Uterus (tissue), 4 donors: ENCODE data around the gene AIMP1. TPM values are rescaled to one million over a fixed set of nuclear protein-coding genes. Genes with fewer than 3 reads are reported as not detected.
"Not testable (repeated sequence)": the region's sequence is repeated elsewhere in the genome, so short reads cannot be mapped to it uniquely, and the experiment has no call there.

ENCODE experiments used
- DNase-seq, 2 donors: peaks; one replicate each; pipeline ENCODE4 v3.0.0-alpha.2; 2019 to 2020
- H3K27ac ChIP-seq, 2 donors: fragments of 200-600 bp; sonication (generic); 1 replicate in 1 of 2; 2 replicates in 1 of 2; pipeline ENCODE4 v1.5.1; 2016 to 2018
- H3K27me3 ChIP-seq, 2 donors: fragments of 200-600 bp; sonication (generic); one replicate each; pipeline ENCODE4 v1.5.1; 2018 to 2019; ENCODE audit warnings: control low read depth in 1 of 2
- H3K36me3 ChIP-seq, 2 donors: fragments of 200-600 bp; sonication (generic); one replicate each; pipeline ENCODE4 v1.5.1; 2019; ENCODE audit warnings: control low read depth in 1 of 2
- H3K4me1 ChIP-seq, 2 donors: fragments of 200-600 bp; sonication (generic); one replicate each; pipeline ENCODE4 v1.5.1; 2018 to 2019; ENCODE audit warnings: control low read depth in 1 of 2
- H3K4me3 ChIP-seq, 2 donors: fragments of 200-600 bp; sonication (generic); 1 replicate in 1 of 2; 2 replicates in 1 of 2; pipeline ENCODE4 v1.5.1; 2018 to 2019; ENCODE audit warnings: mild to moderate bottlenecking in 1 of 2
- H3K9me3 ChIP-seq, 2 donors: fragments of 200-600 bp; sonication (generic); one replicate each; pipeline ENCODE4 v1.5.1; 2019; ENCODE audit warnings: control low read depth in 1 of 2
- POLR2A ChIP-seq, 2 donors: fragments of 450-650 bp; IDR thresholded peaks; one replicate each; pipeline ENCODE4 v1.6.1; 2016; ENCODE audit warnings: antibody characterized with exemption in 2 of 2, mild to moderate bottlenecking in 1 of 2, moderate library complexity in 1 of 2
- intact Hi-C: fragments of 100-400 bp; cut with DNase I; formaldehyde crosslinking; loops from one replicate; pipeline ENCODE4 v1.15.1; 2023; ENCODE audit warnings: low total_unique reads
- total RNA-seq, 4 donors: library from RNA; depleted of rRNA in 3 of 4; stranded (reverse); fragments of >200 nt in 3 of 4; gene quantifications; one replicate each; pipeline versions ENCODE4 v1.1.0 to v1.2.4, GENCODE V29; 2014 to 2023
- TF ChIP-seq, protein P1 (sequence below), 4 experiments: fragments of 200-600 bp in 2 of 4; fragments of 450-650 bp in 2 of 4; sonication (generic) in 2 of 4; IDR thresholded peaks; one replicate each; pipeline ENCODE4 v1.5.1; 2016 to 2019; ENCODE audit warnings: antibody characterized with exemption in 4 of 4, mild to moderate bottlenecking in 2 of 4, moderate library complexity in 1 of 4
- donor health status: DM: yes; HTN: yes; CAD: no.

Gene AIMP1
- total RNA-seq, 4 donors from 2014 or later = 15.1 to 42.4 (median 29.3) TPM

- intact Hi-C loops = no loop called here
- no peaks in the 10 kb centered on the region for H3K27me3 ChIP-seq
- H3K4me1 ChIP-seq = peaks cover 9 to 15% of the 10 kb centered on the region in 2 donors
- H3K27ac ChIP-seq = no peak overlapping the region
- H3K9me3 ChIP-seq = no peaks in the 10 kb centered on the region
- DNase-seq = no peak
- no peak for TF ChIP-seq POLR2A (IDR thresholded peaks at IDR 0.05)
- H3K4me3 ChIP-seq = no peak overlapping the region
- H3K36me3 ChIP-seq = no peaks in the 10 kb centered on the region
Measured at GRCh38 chr4:106317815-106318214, 1.5 kb downstream of the AIMP1 start.

GRCh38 chr4:106318511-106318910 lies 2.2 kb downstream of the AIMP1 start:
- H3K4me1 ChIP-seq = peaks cover 9 to 15% of the 10 kb centered on the region in 2 donors
- H3K27me3 ChIP-seq = no peaks in the 10 kb centered on the region
- H3K27ac ChIP-seq = no peak overlapping the region
- no peak for TF ChIP-seq POLR2A (IDR thresholded peaks at IDR 0.05)
- TF ChIP-seq, protein P1, sequence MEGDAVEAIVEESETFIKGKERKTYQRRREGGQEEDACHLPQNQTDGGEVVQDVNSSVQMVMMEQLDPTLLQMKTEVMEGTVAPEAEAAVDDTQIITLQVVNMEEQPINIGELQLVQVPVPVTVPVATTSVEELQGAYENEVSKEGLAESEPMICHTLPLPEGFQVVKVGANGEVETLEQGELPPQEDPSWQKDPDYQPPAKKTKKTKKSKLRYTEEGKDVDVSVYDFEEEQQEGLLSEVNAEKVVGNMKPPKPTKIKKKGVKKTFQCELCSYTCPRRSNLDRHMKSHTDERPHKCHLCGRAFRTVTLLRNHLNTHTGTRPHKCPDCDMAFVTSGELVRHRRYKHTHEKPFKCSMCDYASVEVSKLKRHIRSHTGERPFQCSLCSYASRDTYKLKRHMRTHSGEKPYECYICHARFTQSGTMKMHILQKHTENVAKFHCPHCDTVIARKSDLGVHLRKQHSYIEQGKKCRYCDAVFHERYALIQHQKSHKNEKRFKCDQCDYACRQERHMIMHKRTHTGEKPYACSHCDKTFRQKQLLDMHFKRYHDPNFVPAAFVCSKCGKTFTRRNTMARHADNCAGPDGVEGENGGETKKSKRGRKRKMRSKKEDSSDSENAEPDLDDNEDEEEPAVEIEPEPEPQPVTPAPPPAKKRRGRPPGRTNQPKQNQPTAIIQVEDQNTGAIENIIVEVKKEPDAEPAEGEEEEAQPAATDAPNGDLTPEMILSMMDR (IDR thresholded peaks at IDR 0.05) = no peak
- no peaks in the 10 kb centered on the region for H3K36me3 ChIP-seq
- no peak overlapping the region for H3K4me3 ChIP-seq
- intact Hi-C loops = no loop called here
- no peaks in the 10 kb centered on the region for H3K9me3 ChIP-seq
- no peak for DNase-seq

DNA sequence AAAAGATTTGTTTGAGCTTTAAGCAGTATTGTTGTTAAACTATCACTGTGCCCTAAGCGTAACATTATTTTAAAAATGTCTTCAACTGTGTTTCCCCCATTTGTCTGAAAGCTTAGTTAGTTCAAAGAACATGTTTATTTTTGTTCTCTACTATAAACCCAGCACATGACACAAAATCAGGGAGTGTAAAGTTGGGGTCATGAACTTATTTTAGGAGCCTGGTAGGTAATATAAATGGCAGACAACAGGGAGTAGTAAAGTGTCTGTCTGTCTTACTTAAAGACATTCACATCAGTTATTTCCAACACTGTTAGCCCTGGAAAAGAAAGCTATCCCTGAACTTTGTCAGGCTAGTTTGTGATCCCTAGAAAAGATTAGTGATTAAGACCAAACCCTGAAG lies 3.9 kb downstream of the AIMP1 start:
- DNase-seq = no peak
- Histone ChIP-seq H3K27ac (no peak overlapping the region), H3K9me3 (no peaks in the 10 kb centered on the region), H3K4me3 (no peak overlapping the region), H3K4me1 (peaks cover 9 to 13% of the 10 kb centered on the region in 2 donors), H3K36me3 (no peaks in the 10 kb centered on the region), H3K27me3 (no peaks in the 10 kb centered on the region)
- TF ChIP-seq, protein P1 (IDR thresholded peaks at IDR 0.05) = no peak
- no peak for TF ChIP-seq POLR2A (IDR thresholded peaks at IDR 0.05)
- intact Hi-C loops = no loop called here

GRCh38 chr4:106321168-106321567 lies 4.8 kb downstream of the AIMP1 start:
- H3K4me1 ChIP-seq = peaks cover 9 to 13% of the 10 kb centered on the region in 2 donors
- H3K27ac ChIP-seq, H3K27me3 ChIP-seq, H3K36me3 ChIP-seq, H3K9me3 ChIP-seq, H3K4me3 ChIP-seq, DNase-seq, intact Hi-C loops: not testable (repeated sequence)

DNA sequence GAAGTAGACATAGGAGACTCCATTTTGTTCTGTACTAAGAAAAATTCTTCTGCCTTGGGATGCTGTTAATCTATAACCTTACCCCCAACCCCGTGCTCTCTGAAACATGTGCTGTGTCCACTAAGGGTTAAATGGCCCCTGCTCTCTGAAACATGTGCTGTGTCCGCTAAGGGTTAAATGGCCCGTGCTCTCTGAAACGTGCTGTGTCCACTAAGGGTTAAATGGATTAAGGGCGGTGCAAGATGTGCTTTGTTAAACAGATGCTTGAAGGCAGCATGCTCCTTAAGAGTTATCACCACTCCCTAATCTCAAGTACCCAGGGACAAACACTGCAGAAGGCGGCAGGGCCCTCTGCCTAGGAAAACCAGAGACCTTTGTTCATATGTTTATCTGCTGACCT lies 5.5 kb downstream of the AIMP1 start:
- H3K4me1 ChIP-seq = peaks cover 9 to 13% of the 10 kb centered on the region in 2 donors
- intact Hi-C loops, H3K27ac ChIP-seq, H3K4me3 ChIP-seq, H3K9me3 ChIP-seq, H3K36me3 ChIP-seq, DNase-seq, H3K27me3 ChIP-seq: not testable (repeated sequence)

- Histone ChIP-seq H3K27ac (no peak overlapping the region), H3K4me3 (no peak overlapping the region), H3K9me3 (no peaks in the 10 kb centered on the region), H3K27me3 (no peaks in the 10 kb centered on the region), H3K4me1 (peaks cover 0 to 9% of the 10 kb centered on the region in 2 donors), H3K36me3 (no peaks in the 10 kb centered on the region)
- intact Hi-C loops = no loop called here
- DNase-seq = no peak
- TF ChIP-seq POLR2A (IDR thresholded peaks at IDR 0.05) = no peak
- TF ChIP-seq, protein P1 (IDR thresholded peaks at IDR 0.05) = no peak
Measured at GRCh38 chr4:106323119-106323518, 6.8 kb downstream of the AIMP1 start.

GRCh38 chr4:106325800-106326199 lies 9.4 kb downstream of the AIMP1 start:
- DNase-seq = no peak
- Histone ChIP-seq H3K27ac (no peak overlapping the region), H3K36me3 (no peaks in the 10 kb centered on the region), H3K4me1 (no peaks in the 10 kb centered on the region), H3K27me3 (no peaks in the 10 kb centered on the region), H3K9me3 (no peaks in the 10 kb centered on the region), H3K4me3 (no peak overlapping the region)
- intact Hi-C loops = no loop called here
- no peak for TF ChIP-seq POLR2A (IDR thresholded peaks at IDR 0.05)
- TF ChIP-seq, protein P1 (IDR thresholded peaks at IDR 0.05) = no peak
